ENCODE data around the gene CEACAM4. TPM values are rescaled to one million over a fixed set of nuclear protein-coding genes. Genes with fewer than 3 reads are reported as not detected.
A peak's percentile ranks its signal among the peaks of the same experiment; 100 is the strongest.

The CEACAM4 gene
- total RNA-seq, 1 donor from 2014 or later, result not detected

GRCh38 chr19:41570179-41570578 lies 56.7 kb downstream of the CEACAM4 start:
- DNase-seq (ENCODE audit: low spot score), result no peak
- no peak overlapping the region for H3K27ac Mint-ChIP-seq (ENCODE audit: unreplicated experiment)
- TF ChIP-seq CTCF (IDR thresholded peaks at IDR 0.05; ENCODE audit: unreplicated experiment), result no peak
- no peaks in the 10 kb centered on the region for H3K9me3 Mint-ChIP-seq (ENCODE audit: unreplicated experiment)
- H3K4me1 Mint-ChIP-seq (ENCODE audit: unreplicated experiment), result peaks cover 14% of the 10 kb centered on the region
- H3K4me3 Mint-ChIP-seq (ENCODE audit: unreplicated experiment), result no peak overlapping the region
- H3K36me3 Mint-ChIP-seq (ENCODE audit: low read depth, unreplicated experiment), result peaks cover 29% of the 10 kb centered on the region
- peaks cover 2% of the 10 kb centered on the region for H3K27me3 Mint-ChIP-seq (ENCODE audit: unreplicated experiment)

GRCh38 chr19:41569481-41570150 lies 57.3 kb downstream of the CEACAM4 start:
- Mint-ChIP-seq H3K27me3 (ENCODE audit: unreplicated experiment) (peaks cover 2% of the 10 kb centered on the region), H3K4me1 (ENCODE audit: unreplicated experiment) (peaks cover 13% of the 10 kb centered on the region)

More at GRCh38 chr19:41569481-41570150, 57.3 kb downstream of the CEACAM4 start:
- no peak for TF ChIP-seq CTCF (IDR thresholded peaks at IDR 0.05; ENCODE audit: unreplicated experiment)
- H3K9me3 Mint-ChIP-seq (ENCODE audit: unreplicated experiment), result no peaks in the 10 kb centered on the region
- no peak for DNase-seq (ENCODE audit: low spot score)
- H3K36me3 Mint-ChIP-seq (ENCODE audit: low read depth, unreplicated experiment), result peaks cover 27% of the 10 kb centered on the region
- H3K27ac Mint-ChIP-seq (ENCODE audit: unreplicated experiment), result no peak overlapping the region
- peak overlapping the region; percentile 47 for H3K4me3 Mint-ChIP-seq (ENCODE audit: unreplicated experiment)

Other genes with a start within 250 kb of the CEACAM4 start
- 15.2 TPM for gene EXOSC5, start 229.7 kb downstream of the CEACAM4 start, total RNA-seq (ENCODE audit: unreplicated experiment)
- gene BCKDHA, start 229.3 kb downstream of the CEACAM4 start, total RNA-seq (ENCODE audit: unreplicated experiment), result 25.0 TPM
- 10.7 TPM for gene B3GNT8, start 199.7 kb downstream of the CEACAM4 start, total RNA-seq (ENCODE audit: unreplicated experiment)
- gene DMAC2, start 187.2 kb downstream of the CEACAM4 start, total RNA-seq (ENCODE audit: unreplicated experiment), result 75.5 TPM
- not detected for gene ERICH4, start 183.9 kb downstream of the CEACAM4 start, total RNA-seq (ENCODE audit: unreplicated experiment)
- gene CEACAM21, start 50.9 kb downstream of the CEACAM4 start, total RNA-seq (ENCODE audit: unreplicated experiment), result 74.1 TPM
- not detected for gene CEACAM7, start 61.2 kb upstream of the CEACAM4 start, total RNA-seq (ENCODE audit: unreplicated experiment)
- not detected for gene CEACAM5, start 81.6 kb upstream of the CEACAM4 start, total RNA-seq (ENCODE audit: unreplicated experiment)
- gene CEACAM6, start 128.5 kb upstream of the CEACAM4 start, total RNA-seq (ENCODE audit: unreplicated experiment), result not detected
- not detected for gene CEACAM3, start 169.5 kb upstream of the CEACAM4 start, total RNA-seq (ENCODE audit: unreplicated experiment)
- not detected for gene LYPD4, start 217.6 kb upstream of the CEACAM4 start, total RNA-seq (ENCODE audit: unreplicated experiment)
- gene DMRTC2, start 218.0 kb upstream of the CEACAM4 start, total RNA-seq (ENCODE audit: unreplicated experiment), result not detected
- 3,886 TPM for gene RPS19, start 233.2 kb upstream of the CEACAM4 start, total RNA-seq (ENCODE audit: unreplicated experiment)

Data from endothelial cell (in vitro differentiated cells).